ENCODE results near the gene KCNQ2. TPM values are rescaled to one million over a fixed set of nuclear protein-coding genes. Genes with fewer than 3 reads are reported as not detected.

Gene KCNQ2
- polyA plus RNA-seq, 3 donors, result not detected

DNA sequence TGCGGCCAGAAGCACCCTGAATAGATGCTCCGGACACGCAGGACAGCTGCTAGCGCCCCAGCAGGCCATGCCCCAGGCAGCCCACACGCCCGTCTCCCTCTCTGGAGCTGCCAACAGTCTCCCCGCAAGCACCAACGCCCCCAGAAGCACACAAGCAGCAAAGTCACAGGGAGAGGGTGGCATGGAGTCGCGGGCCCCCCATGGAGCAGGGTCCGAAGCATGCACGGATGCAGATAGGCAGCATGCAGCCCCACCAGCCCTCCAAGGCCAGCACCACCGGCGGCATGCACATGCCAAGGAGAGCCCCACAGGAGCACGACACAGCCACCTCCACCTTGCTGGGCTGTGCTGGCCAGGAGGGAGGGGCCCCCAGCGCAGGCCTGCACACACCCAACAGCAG is 53.8 kb downstream of the KCNQ2 start:
- H3K27me3 Mint-ChIP-seq (ENCODE audit: low read depth in 3 of 3), result peaks cover 7 to 11% (median 7%) of the 10 kb centered on the region in 3 donors
- H3K9me3 ChIP-seq (replicated peaks in 1 of 2; ENCODE audit: control insufficient read depth in 1 of 2, insufficient read depth in 1 of 2, low read length in 2 of 2), result no peaks in the 10 kb centered on the region
- peaks cover 0 to 2% (median 0%) of the 10 kb centered on the region in 7 donors for H3K9me3 Mint-ChIP-seq
- no peak for DNase-seq
- no peak overlapping the region for H3K27ac ChIP-seq (ENCODE audit: low read depth in 1 of 2, low read length in 2 of 2)
- H3K27ac Mint-ChIP-seq, result no peak overlapping the region
- H3K4me3 Mint-ChIP-seq, result no peak overlapping the region
- TF ChIP-seq, protein P1, sequence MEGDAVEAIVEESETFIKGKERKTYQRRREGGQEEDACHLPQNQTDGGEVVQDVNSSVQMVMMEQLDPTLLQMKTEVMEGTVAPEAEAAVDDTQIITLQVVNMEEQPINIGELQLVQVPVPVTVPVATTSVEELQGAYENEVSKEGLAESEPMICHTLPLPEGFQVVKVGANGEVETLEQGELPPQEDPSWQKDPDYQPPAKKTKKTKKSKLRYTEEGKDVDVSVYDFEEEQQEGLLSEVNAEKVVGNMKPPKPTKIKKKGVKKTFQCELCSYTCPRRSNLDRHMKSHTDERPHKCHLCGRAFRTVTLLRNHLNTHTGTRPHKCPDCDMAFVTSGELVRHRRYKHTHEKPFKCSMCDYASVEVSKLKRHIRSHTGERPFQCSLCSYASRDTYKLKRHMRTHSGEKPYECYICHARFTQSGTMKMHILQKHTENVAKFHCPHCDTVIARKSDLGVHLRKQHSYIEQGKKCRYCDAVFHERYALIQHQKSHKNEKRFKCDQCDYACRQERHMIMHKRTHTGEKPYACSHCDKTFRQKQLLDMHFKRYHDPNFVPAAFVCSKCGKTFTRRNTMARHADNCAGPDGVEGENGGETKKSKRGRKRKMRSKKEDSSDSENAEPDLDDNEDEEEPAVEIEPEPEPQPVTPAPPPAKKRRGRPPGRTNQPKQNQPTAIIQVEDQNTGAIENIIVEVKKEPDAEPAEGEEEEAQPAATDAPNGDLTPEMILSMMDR (IDR thresholded peaks at IDR 0.05), result no peak
- H3K4me2 ChIP-seq (replicated peaks; ENCODE audit: extremely low read depth, low read length, poor library complexity, severe bottlenecking), result no peak overlapping the region
- no peaks in the 10 kb centered on the region for H3K36me3 ChIP-seq (replicated peaks in 1 of 2; ENCODE audit: control insufficient read depth in 1 of 2, insufficient read depth in 2 of 2, low read length in 2 of 2)
- no peaks in the 10 kb centered on the region for H4K20me1 ChIP-seq (ENCODE audit: insufficient read depth, low read length)
- H3K79me2 ChIP-seq (ENCODE audit: insufficient read depth, low read length), result no peaks in the 10 kb centered on the region
- WGBS (ENCODE audit: insufficient coverage), result 89% methylated on average over 12 of the region's 16 CpGs
- H3K4me1 Mint-ChIP-seq, result no peaks in the 10 kb centered on the region
- intact Hi-C loops (cut with micrococcal nuclease), result no loop called here
- no peak overlapping the region for H2AFZ ChIP-seq (ENCODE audit: insufficient read depth, low read depth, low read length, poor library complexity, severe bottlenecking)
- H3K9ac ChIP-seq (ENCODE audit: insufficient read depth, low read length, poor library complexity, severe bottlenecking), result no peak overlapping the region
- no peak overlapping the region for H3K4me3 ChIP-seq (replicated peaks in 1 of 3; ENCODE audit: low read depth in 2 of 3, low read length in 3 of 3)
- no peaks in the 10 kb centered on the region for H3K36me3 Mint-ChIP-seq
- H3K27me3 ChIP-seq (ENCODE audit: control insufficient read depth in 2 of 2, insufficient read depth in 2 of 2, low read length in 2 of 2), result no peaks in the 10 kb centered on the region
- H3K4me1 ChIP-seq (ENCODE audit: control insufficient read depth in 1 of 2, insufficient read depth in 2 of 2, low read length in 2 of 2), result no peaks in the 10 kb centered on the region

DNA sequence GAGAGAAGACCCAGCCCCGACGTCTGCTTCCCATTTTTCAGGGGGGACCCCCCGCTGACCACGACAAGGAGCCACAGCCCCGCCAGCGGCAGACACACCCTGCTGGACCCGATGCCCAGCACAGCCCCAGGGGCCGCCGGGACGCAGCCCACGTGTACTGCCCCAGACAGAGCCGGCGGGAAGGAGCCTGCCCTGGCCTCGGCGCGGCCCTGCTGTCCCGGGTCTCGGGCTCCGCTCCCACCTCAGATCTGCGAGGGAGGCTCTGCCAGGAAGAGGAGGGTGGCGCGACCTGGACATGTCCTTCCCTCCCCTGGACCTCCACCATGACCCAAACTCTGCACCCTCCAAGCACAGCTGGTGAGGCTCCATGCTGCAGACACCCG is 54.7 kb downstream of the KCNQ2 start:
- no peak overlapping the region for H3K4me3 ChIP-seq (replicated peaks in 1 of 3; ENCODE audit: low read depth in 2 of 3, low read length in 3 of 3)
- no peaks in the 10 kb centered on the region for H3K79me2 ChIP-seq (ENCODE audit: insufficient read depth, low read length)
- TF ChIP-seq, protein P1 (IDR thresholded peaks at IDR 0.05), result no peak
- no peak overlapping the region for H3K27ac ChIP-seq (ENCODE audit: low read depth in 1 of 2, low read length in 2 of 2)
- no peak overlapping the region for H3K4me3 Mint-ChIP-seq
- H3K27ac Mint-ChIP-seq, result no peak overlapping the region
- WGBS (ENCODE audit: insufficient coverage), result 60% methylated on average over 16 of the region's 23 CpGs
- H3K4me1 Mint-ChIP-seq, result no peaks in the 10 kb centered on the region
- peaks cover 0 to 3% (median 0%) of the 10 kb centered on the region in 7 donors for H3K9me3 Mint-ChIP-seq
- H3K27me3 Mint-ChIP-seq (ENCODE audit: low read depth in 3 of 3), result peaks cover 7 to 11% (median 7%) of the 10 kb centered on the region in 3 donors
- H4K20me1 ChIP-seq (ENCODE audit: insufficient read depth, low read length), result no peaks in the 10 kb centered on the region
- H3K9ac ChIP-seq (ENCODE audit: insufficient read depth, low read length, poor library complexity, severe bottlenecking), result no peak overlapping the region
- no peaks in the 10 kb centered on the region for H3K9me3 ChIP-seq (replicated peaks in 1 of 2; ENCODE audit: control insufficient read depth in 1 of 2, insufficient read depth in 1 of 2, low read length in 2 of 2)
- no peaks in the 10 kb centered on the region for H3K27me3 ChIP-seq (ENCODE audit: control insufficient read depth in 2 of 2, insufficient read depth in 2 of 2, low read length in 2 of 2)
- no peak overlapping the region for H3K4me2 ChIP-seq (replicated peaks; ENCODE audit: extremely low read depth, low read length, poor library complexity, severe bottlenecking)
- no peak overlapping the region for H2AFZ ChIP-seq (ENCODE audit: insufficient read depth, low read depth, low read length, poor library complexity, severe bottlenecking)
- no peaks in the 10 kb centered on the region for H3K4me1 ChIP-seq (ENCODE audit: control insufficient read depth in 1 of 2, insufficient read depth in 2 of 2, low read length in 2 of 2)
- H3K36me3 Mint-ChIP-seq, result no peaks in the 10 kb centered on the region
- intact Hi-C loops (cut with micrococcal nuclease), result no loop called here
- DNase-seq, result no peak
- no peaks in the 10 kb centered on the region for H3K36me3 ChIP-seq (replicated peaks in 1 of 2; ENCODE audit: control insufficient read depth in 1 of 2, insufficient read depth in 2 of 2, low read length in 2 of 2)
